ENCODE measurements around the gene METTL9. TPM values are rescaled to one million over a fixed set of nuclear protein-coding genes. Genes with fewer than 3 reads are reported as not detected.

METTL9 gene
- total and polyA plus RNA-seq, 2 of the 13 experiments (the other 11 are each of a cell fraction or from before 2014, with no cell fraction given) = 123 to 204 TPM

- TF ChIP-seq IRX3 (CRISPR knock-in tag; IDR thresholded peaks at IDR 0.05; ENCODE audit: borderline replicate concordance, low read depth) (peak; percentile 93), ASH2L (IDR thresholded peaks at IDR 0.05; ENCODE audit: insufficient read length, low read depth, low read length) (peak; percentile 99), RARG (CRISPR knock-in tag; IDR thresholded peaks at IDR 0.05; ENCODE audit: low read depth) (no peak), ZNF281 (CRISPR knock-in tag; IDR thresholded peaks at IDR 0.05; ENCODE audit: borderline replicate concordance) (peak; percentile 100), ZMYM4 (CRISPR knock-in tag; IDR thresholded peaks at IDR 0.05) (peak; percentile 97), SUZ12 (IDR thresholded peaks at IDR 0.05; ENCODE audit: low read depth, low read length) (peak; percentile 3; the same call in 1 of the 2 replicates), EHMT2 (IDR thresholded peaks at IDR 0.05; ENCODE audit: borderline replicate concordance, low read depth, low read length) (no peak; the same call in 1 of the 2 replicates), U2AF2 (IDR thresholded peaks at IDR 0.05; ENCODE audit: low read depth, low read length) (peak; percentile 88; the same call in 1 of the 2 replicates), SMAD1 (CRISPR knock-in tag; IDR thresholded peaks at IDR 0.05; ENCODE audit: borderline replicate concordance, low read depth) (peak; percentile 92; the same call in 1 of the 2 replicates), ARNT2 (CRISPR knock-in tag; IDR thresholded peaks at IDR 0.05; ENCODE audit: low read depth) (peak; percentile 99), NFE2L1 (CRISPR knock-in tag; IDR thresholded peaks at IDR 0.05; ENCODE audit: borderline replicate concordance) (no peak), ZNF589 (CRISPR knock-in tag; conservative IDR thresholded peaks at IDR 0.05) (peak; percentile 98), ZNF704 (CRISPR knock-in tag; IDR thresholded peaks at IDR 0.05; ENCODE audit: borderline replicate concordance) (peak; percentile 83; the same call in 1 of the 2 replicates), POGZ (CRISPR knock-in tag; IDR thresholded peaks at IDR 0.05) (peak; percentile 99), TIGD3 (CRISPR knock-in tag; IDR thresholded peaks at IDR 0.05; ENCODE audit: borderline replicate concordance) (peak; percentile 91; the same call in 1 of the 2 replicates), HES4 (CRISPR knock-in tag; IDR thresholded peaks at IDR 0.05; ENCODE audit: borderline replicate concordance) (peak; percentile 86), FOXA1 (IDR thresholded peaks at IDR 0.05) (no peak), FOXA1 (CRISPR knock-in tag; IDR thresholded peaks at IDR 0.05) (peak; percentile 84), RAD21 (CRISPR knock-in tag; IDR thresholded peaks at IDR 0.05) (peak; percentile 84), NR2F6 (IDR thresholded peaks at IDR 0.05) (peak; percentile 56; the same call in 1 of the 2 replicates), NR2F6 (CRISPR knock-in tag; IDR thresholded peaks at IDR 0.05) (peak; percentile 88; the same call in 1 of the 2 replicates), TBL1XR1 (IDR thresholded peaks at IDR 0.05; ENCODE audit: borderline replicate concordance, low read length, partially characterized antibody) (peak; percentile 87), XRCC5 (optimal IDR thresholded peaks at IDR 0.05; ENCODE audit: low read length) (peak; percentile 100)
Observed at GRCh38 chr16:21599122-21600030, at the start of gene METTL9 (continued).

All from HepG2 (cell line).